ENCODE data around the gene DFFA. TPM values are rescaled to one million over a fixed set of nuclear protein-coding genes. Genes with fewer than 3 reads are reported as not detected.

The DFFA gene
- total and polyA plus RNA-seq, 9 of the 15 experiments (the other 6 are each of a cell fraction or from before 2014, with no cell fraction given), result 39.6 to 74.8 (median 59.2) TPM

DNA sequence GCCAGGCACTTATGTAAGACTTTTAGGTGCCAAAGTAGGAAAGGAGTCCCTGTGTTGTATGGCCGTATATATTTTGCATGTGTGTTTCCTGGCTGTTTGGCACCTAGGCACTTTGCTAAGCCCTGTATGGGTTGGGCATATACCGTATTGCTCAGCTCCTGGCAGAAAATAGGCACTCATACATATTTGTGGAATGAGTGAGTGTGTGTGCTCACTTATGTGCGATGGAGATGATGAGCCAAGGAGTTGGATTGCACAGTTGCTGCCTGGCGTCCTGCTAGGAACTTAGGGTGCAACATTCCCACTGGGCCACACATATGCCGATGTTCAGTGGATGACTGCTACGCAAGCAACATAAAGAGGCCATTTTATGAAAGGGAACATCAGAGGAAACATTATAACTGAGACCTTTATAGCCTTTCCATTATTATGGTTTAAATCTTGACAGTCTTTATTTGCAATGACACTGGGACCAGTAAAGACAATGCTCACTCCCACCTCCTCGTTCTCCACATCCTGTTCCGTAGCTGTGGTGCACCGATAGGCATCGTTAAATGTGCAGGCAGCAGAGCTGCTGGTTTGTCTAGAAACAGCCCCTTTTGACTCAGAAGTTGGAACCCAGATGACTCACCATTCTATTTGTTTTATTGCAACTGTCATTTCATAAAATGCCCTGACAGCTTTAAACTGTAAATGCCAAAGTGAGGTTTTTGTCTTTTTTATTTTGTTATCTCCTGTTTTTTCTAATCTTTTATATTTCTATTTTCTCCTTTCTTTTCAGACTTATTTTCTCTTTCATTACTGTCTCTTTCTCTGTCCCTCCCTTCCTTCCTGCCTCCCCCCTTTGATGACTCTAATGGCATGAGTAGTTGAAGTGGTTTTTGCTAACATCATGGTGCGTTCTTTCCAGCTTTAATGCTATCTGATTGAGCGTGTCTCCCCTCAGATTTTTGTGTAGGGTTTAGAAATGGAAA is 38.5 kb upstream of the DFFA start (continued):
- TF ChIP-seq ARID3A (IDR thresholded peaks at IDR 0.05; ENCODE audit: borderline replicate concordance, low read depth, low read length), result peak; percentile 97
- TF ChIP-seq, protein P1, sequence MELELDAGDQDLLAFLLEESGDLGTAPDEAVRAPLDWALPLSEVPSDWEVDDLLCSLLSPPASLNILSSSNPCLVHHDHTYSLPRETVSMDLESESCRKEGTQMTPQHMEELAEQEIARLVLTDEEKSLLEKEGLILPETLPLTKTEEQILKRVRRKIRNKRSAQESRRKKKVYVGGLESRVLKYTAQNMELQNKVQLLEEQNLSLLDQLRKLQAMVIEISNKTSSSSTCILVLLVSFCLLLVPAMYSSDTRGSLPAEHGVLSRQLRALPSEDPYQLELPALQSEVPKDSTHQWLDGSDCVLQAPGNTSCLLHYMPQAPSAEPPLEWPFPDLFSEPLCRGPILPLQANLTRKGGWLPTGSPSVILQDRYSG (tag; conservative IDR thresholded peaks at IDR 0.05; ENCODE audit: low read depth), result no peak
- TF ChIP-seq TCF7 (IDR thresholded peaks at IDR 0.05; ENCODE audit: borderline replicate concordance), result no peak
- TF ChIP-seq SAFB (IDR thresholded peaks at IDR 0.05; ENCODE audit: borderline replicate concordance, low read depth, low read length), result no peak
- TF ChIP-seq MYBL2 (IDR thresholded peaks at IDR 0.05; ENCODE audit: low read depth), result 0 out of 2 replicates have a peak, but pooled peaks have one; percentile 23
- TF ChIP-seq MYBL2 (CRISPR knock-in tag; IDR thresholded peaks at IDR 0.05; ENCODE audit: borderline replicate concordance), result no peak
- no peak for TF ChIP-seq NONO (IDR thresholded peaks at IDR 0.05; ENCODE audit: low read depth in 2 of 2, low read length in 1 of 2)
- peak; percentile 97 for TF ChIP-seq SOX6 (IDR thresholded peaks at IDR 0.05)
- TF ChIP-seq, protein P2, sequence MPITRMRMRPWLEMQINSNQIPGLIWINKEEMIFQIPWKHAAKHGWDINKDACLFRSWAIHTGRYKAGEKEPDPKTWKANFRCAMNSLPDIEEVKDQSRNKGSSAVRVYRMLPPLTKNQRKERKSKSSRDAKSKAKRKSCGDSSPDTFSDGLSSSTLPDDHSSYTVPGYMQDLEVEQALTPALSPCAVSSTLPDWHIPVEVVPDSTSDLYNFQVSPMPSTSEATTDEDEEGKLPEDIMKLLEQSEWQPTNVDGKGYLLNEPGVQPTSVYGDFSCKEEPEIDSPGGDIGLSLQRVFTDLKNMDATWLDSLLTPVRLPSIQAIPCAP (CRISPR knock-in tag; IDR thresholded peaks at IDR 0.05; ENCODE audit: borderline replicate concordance), result no peak
- TF ChIP-seq FOSL1 (tag; conservative IDR thresholded peaks at IDR 0.05), result peak; percentile 99
- TF ChIP-seq, protein P3, sequence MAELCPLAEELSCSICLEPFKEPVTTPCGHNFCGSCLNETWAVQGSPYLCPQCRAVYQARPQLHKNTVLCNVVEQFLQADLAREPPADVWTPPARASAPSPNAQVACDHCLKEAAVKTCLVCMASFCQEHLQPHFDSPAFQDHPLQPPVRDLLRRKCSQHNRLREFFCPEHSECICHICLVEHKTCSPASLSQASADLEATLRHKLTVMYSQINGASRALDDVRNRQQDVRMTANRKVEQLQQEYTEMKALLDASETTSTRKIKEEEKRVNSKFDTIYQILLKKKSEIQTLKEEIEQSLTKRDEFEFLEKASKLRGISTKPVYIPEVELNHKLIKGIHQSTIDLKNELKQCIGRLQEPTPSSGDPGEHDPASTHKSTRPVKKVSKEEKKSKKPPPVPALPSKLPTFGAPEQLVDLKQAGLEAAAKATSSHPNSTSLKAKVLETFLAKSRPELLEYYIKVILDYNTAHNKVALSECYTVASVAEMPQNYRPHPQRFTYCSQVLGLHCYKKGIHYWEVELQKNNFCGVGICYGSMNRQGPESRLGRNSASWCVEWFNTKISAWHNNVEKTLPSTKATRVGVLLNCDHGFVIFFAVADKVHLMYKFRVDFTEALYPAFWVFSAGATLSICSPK (IDR thresholded peaks at IDR 0.05; ENCODE audit: borderline replicate concordance), result no peak
- no peak for TF ChIP-seq RBM25 (IDR thresholded peaks at IDR 0.05; ENCODE audit: low read depth, low read length, severe bottlenecking)
- TF ChIP-seq MIER1 (IDR thresholded peaks at IDR 0.05; ENCODE audit: low read depth), result peak; percentile 73
- TF ChIP-seq MTA1 (IDR thresholded peaks at IDR 0.05; ENCODE audit: borderline replicate concordance), result peak; percentile 47; the same call in 1 of the 2 replicates
- 0 out of 2 replicates have a peak, but pooled peaks have one; percentile 9 for TF ChIP-seq ZFP91 (CRISPR knock-in tag; IDR thresholded peaks at IDR 0.05)
- no peak for TF ChIP-seq KLF1 (tag; IDR thresholded peaks at IDR 0.05)
- no peak for TF ChIP-seq TFE3 (CRISPR knock-in tag; IDR thresholded peaks at IDR 0.05)

Measured in K562 (cell line).